HG03139 (cell line): ENCODE measurements around the gene MOB2.

Experiments
- ATAC-seq: cut with Tn5 transposase; IDR thresholded peaks from one replicate; pipeline ENCODE4 v1.9.1; 2021; ENCODE audit not compliant: unreplicated experiment

MOB2 gene

GRCh38 chr11:1475841-1476240 is 10.7 kb downstream of the MOB2 start:
- no peak for ATAC-seq

DNA sequence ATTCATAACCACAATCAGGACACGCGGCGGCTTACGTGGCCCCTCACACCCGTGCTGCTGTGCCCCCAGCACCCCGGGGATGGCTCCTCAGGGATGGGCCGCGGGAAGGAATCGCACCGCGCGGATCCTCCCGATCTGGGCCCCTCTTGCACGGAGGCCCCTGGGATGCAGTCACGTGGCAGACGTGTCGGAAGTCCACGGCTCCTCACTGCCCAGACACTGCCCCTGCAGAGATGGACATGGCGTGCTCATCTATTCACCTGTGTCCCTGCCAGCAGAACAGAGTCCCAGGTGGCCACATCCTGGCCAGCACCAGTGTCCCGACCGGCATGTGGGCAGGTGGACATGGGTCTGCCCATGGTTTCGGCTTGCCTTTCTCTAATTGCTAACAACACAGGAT is 12.8 kb downstream of the MOB2 start:
- ATAC-seq, result no peak

DNA sequence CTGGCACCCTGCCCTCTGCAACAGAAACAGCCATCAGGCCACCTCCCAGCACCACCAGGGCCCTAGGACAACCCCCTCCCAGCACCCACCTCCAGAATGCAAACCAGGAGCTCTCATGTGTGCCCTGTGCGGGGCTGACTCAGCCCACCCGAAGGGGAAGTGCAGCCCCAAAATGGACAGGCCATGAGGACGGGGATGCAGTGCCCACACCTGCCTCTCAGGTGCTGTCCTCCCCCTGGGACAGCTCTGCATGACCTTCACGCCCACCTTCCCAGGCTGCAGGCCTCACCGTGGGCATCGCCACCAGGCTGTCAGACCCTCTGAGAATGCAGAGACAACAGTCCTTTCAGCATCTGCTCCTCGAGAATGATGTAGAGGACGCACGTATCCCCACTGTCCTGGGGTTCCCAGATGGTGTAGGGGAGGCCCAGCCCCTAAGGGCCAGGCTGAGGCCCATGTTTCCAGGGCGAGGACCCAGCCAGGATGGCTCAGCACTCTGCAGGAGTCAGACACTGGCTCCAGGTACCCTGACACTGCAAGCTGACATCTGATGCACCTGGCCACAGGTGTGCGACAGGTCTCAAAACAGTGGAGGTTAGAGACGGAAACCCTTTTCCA is 13.5 kb downstream of the MOB2 start:
- no peak for ATAC-seq

GRCh38 chr11:1472180-1473005 is 14.2 kb downstream of the MOB2 start:
- ATAC-seq, result no peak

- ATAC-seq, result no peak
Measured at GRCh38 chr11:1471736-1472135, 14.8 kb downstream of the MOB2 start.

DNA sequence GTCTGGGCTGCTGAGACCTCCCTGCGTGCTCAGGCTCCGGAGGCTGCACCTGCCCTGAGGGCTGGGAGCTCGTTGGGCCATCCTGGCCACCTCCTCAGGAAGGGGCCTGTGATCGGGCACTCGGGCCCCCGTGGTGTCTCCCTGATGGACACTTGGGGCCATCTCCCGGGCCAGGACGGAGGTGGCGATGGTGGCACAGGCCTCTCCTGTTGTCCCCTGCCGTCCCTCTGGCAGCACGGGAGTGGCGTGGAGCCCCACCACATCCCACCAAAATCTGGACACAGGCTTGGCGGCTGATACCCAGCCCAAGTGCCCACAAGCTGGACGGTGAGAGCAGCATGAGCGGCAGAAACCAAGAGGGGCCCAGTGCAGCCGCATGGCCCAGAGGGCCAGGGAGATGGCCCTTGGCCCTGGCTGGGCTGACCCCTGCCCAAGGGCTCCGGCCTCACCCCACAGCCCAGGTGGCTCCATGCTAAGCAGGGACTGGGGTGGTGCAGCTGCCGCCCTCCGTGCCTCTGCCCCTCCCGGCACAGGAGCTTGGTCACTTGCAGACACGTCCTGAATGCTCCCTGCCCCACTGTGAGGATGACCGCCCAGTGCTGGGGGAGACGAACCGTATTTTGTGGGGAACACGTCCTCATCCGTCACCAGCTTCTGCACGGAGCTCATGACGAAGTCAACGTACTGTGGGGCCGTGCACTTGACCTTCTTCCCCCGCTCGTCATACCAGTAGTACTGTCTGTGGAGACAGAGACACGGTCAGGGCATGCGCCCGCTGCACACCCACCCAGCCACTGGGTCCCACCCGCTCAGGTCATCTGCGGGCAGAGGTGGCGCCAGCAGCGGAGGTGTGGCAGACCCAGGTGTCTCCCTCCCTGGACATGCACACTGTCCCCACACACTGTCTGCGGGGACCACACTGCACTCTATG is 15.6 kb downstream of the MOB2 start:
- ATAC-seq, result no peak

GRCh38 chr11:1469911-1470680 is 16.5 kb downstream of the MOB2 start:
- no peak for ATAC-seq

GRCh38 chr11:1469287-1469910 is 17.2 kb downstream of the MOB2 start:
- ATAC-seq, result no peak

- ATAC-seq, result no peak
Measured at GRCh38 chr11:1468473-1469066, 18.0 kb downstream of the MOB2 start.

- ATAC-seq, result no peak
Measured at GRCh38 chr11:1468002-1468401, 18.6 kb downstream of the MOB2 start.

DNA sequence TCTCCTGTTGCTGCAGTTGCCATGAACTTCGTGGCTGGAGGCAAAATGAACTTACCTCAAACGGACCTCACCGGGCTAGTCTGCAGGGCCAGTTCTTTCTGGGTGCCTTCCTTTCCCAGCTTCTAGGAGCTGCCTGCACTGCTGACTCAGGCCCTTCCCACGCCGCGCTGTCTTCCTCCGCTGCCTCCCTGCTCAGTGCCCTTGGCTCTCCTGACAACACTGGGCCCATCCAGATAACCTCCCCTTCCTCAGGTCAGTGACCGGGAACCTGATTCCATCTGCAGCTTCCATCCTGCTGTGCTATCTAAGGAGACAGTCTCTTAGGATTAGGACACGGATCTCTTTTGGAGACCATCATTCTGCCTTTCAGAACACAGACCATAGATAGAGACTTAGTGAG is 19.3 kb downstream of the MOB2 start:
- no peak for ATAC-seq

- no peak for ATAC-seq
Measured at GRCh38 chr11:1466784-1467183, 19.8 kb downstream of the MOB2 start.

- no peak for ATAC-seq
Measured at GRCh38 chr11:1463056-1463455, 23.5 kb downstream of the MOB2 start.

- no peak for ATAC-seq
Measured at GRCh38 chr11:1462698-1462975, 23.9 kb downstream of the MOB2 start.

DNA sequence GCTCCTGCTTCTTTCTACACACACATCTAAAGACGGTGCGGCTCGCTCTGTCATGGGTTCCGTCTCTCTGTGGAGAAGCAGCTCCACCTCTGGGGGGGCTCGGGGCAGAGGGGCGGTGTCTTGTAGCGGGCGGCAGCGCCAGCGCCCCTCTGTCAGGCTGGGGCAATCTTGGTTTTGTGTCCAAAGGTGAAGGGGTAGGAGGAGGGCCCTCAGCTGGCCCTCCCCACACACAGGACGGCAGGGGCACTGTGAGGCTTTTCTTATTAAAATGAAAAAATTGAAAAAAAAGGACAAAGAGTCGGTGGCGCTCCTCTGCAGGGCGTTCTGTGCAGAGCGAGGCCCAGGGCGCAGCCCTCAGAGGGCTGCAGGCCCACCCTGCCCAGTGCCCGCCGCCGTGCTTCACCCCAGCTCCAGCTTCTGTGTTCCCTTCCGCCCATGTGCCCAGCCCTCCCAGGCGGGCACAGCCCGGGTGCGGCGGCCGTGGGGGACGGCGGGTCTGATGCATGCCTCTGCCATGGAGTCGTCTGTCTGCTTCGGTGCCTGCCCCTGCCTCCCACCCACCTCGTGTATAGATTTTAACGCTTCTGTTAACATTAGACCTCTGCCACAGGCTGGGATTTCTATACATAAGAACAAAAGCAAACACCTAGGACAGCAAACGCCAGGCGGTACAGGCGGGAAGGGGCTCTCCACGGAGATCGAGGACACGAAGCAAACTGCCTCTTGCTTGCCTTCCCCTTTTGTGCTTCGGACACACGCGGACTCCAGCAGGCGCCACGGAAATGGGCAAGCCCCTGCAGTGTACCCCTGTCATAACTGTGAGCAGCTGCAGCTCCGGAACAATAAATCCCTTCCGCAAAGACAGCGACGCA is 24.5 kb downstream of the MOB2 start:
- ATAC-seq, result no peak

DNA sequence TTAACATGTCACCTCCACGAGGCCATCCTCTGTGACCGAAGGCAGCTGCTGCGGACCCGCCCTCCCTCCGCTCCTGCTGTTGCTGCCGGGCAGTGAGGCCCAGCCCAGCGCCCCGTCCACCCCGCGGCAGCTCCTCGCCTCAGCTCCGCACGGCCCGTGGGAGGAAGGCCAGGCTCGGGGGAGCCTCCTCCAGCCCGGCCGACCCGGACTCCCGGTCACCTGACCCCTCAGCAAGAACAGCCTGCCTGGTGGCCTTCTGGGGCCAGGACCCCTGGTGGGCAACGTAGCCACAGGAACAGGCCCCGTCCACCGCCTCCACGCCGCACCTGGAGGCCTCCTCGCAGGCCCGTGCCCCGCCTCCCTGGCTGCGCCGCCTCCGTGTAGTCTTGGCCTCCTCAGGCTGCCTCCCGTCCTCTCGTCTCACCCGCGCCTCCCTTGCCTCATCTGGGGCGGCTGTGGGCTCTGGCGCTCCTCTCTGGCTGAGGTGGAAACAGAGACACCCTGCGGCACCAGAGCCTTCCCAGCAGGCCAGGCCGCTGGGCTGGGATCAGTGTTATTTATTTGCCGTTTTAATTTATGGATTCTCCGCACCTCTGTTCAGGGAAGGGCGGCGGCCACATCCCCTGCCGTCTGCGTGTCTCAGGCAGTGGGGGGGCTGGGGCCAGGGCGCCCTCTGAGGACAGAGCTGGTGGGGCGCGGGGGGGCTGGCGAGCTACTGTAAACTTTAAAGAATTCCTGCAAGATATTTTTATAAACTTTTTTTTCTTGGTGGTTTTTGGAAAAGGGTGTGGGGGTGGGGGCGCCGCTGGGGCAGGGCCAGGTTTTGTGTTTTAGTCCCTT is 25.4 kb downstream of the MOB2 start:
- ATAC-seq, result no peak

DNA sequence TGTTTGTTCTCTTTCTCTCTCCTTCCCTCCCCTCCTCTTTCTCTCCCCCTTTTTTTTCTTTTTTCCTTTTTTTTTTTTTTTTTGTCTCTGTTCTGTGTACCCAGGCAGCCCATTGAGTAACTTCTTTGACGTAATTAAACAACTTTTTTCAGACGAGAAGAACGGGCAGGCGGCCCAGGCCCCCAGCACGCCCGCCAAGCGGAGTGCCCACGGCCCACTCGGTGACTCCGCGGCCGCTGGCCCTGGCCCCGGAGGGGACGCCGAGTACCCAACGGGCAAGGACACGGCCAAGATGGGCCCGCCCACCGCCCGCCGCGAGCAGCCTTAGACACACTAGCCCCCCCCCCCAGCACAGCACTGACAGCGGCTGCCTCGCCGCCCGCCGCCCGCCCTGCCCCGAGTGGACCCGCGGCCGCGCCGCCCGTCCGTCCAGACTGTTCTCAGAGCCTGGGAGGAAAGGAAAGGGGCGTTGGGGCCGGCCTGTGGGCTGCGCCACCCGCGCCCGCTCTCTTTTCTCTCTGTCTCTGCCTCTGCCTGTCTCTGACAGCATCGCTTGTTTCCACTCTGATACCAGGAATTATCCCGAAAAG is 26.1 kb downstream of the MOB2 start:
- ATAC-seq, result no peak

GRCh38 chr11:1459764-1460395 is 26.7 kb downstream of the MOB2 start:
- no peak for ATAC-seq
